Activated T-helper 17 cell treated with anti-CD3 and anti-CD28 coated beads, Interleukin-2, amount 50 U/mL, for 72 hours (primary cell): ENCODE results near the gene GCNT1. TPM values are rescaled to one million over a fixed set of nuclear protein-coding genes. Genes with fewer than 3 reads are reported as not detected.
A peak's percentile ranks its signal among the peaks of the same experiment; 100 is the strongest.
"Not testable (repeated sequence)": the region's sequence is repeated elsewhere in the genome, so short reads cannot be mapped to it uniquely, and the experiment has no call there.

Experiments
- ATAC-seq: fragments of 150-1000 bp; cut with Tn5 transposase; replicated peaks from 2 replicates; pipeline ENCODE4 v1.10.0; 2021; ENCODE audit warnings: mild to moderate bottlenecking, moderate library complexity
- H3K27ac Mint-ChIP-seq: one replicate; pipeline ENCODE4 v1.8.0; 2022; ENCODE audit warnings: mixed read lengths
- H3K27me3 Mint-ChIP-seq: one replicate; pipeline ENCODE4 v1.8.0; 2022; ENCODE audit warnings: mixed read lengths
- H3K36me3 Mint-ChIP-seq: one replicate; pipeline ENCODE4 v1.8.0; 2022; ENCODE audit warnings: low read depth, mild to moderate bottlenecking, mixed read lengths
- H3K4me1 Mint-ChIP-seq: one replicate; pipeline ENCODE4 v1.8.0; 2022; ENCODE audit warnings: mixed read lengths
- H3K4me3 Mint-ChIP-seq: one replicate; pipeline ENCODE4 v1.8.0; 2022; ENCODE audit warnings: mild to moderate bottlenecking, mixed read lengths
- H3K9me3 Mint-ChIP-seq: one replicate; pipeline ENCODE4 v1.8.0; 2022; ENCODE audit warnings: mixed read lengths
- total RNA-seq, 2 donors: library from RNA; stranded (reverse); gene quantifications; one replicate each; pipeline ENCODE4 v1.2.3, GENCODE V29; 2022

The GCNT1 gene
- total RNA-seq, 2 donors from 2014 or later = 8.7 to 11.4 TPM

GRCh38 chr9:76456202-76456926 lies 2.6 kb upstream of the GCNT1 start:
- no peak for ATAC-seq
- peaks cover 21% of the 10 kb centered on the region for H3K36me3 Mint-ChIP-seq
- H3K4me1 Mint-ChIP-seq = peaks cover 17% of the 10 kb centered on the region
- H3K27me3 Mint-ChIP-seq = no peaks in the 10 kb centered on the region
- H3K4me3 Mint-ChIP-seq = no peak overlapping the region
- no peak overlapping the region for H3K27ac Mint-ChIP-seq
- no peaks in the 10 kb centered on the region for H3K9me3 Mint-ChIP-seq

DNA sequence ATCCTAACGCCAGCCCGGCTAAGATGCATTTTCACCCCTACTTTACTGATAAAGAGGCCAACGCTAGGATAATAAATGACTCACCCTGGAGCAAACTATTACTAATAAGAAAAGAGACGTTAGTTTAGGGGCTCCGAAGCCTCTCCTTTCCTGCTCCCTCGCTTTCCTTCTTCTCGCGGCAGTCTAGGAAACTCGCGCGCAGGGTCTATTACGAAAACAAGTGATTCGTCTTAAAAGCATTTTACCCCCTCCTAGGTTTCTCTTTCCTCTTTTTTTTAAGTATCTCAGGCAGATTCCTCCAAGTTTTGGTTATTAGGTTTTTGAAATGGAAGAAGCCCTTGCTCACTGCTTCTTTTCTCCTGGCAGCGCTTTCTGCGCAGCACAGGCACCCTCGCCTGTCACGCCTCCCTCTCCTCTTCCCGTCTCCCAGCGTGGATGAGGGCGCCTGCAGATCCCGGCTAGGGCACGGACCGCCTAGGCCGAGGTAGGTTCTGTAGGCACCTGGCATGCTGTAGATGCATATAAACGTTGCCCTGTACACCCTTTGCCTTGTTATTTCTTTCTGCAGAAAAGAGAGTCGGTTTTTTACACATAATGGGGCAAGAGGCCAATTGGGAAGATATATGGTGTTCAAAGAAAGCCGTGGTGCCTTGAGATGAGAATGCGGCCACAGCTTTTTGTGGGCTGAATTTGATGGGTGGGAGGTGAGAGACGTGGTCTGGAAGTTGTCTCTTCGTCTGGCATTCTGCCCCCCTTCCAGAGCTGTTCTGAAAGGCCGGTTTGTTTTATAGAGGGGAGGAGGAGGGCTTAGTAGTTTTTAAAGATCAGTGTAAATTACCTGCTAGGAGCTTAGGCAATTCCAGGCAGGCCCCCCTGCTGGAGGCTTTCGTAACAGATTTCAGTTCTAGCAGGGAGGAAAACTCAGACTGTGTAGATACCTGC lies 983 bp downstream of the GCNT1 start:
- peak overlapping the region; percentile 50 for H3K27ac Mint-ChIP-seq
- no peaks in the 10 kb centered on the region for H3K9me3 Mint-ChIP-seq
- H3K27me3 Mint-ChIP-seq = no peaks in the 10 kb centered on the region
- peaks cover 17% of the 10 kb centered on the region for H3K4me1 Mint-ChIP-seq
- peak overlapping the region; percentile 80 for H3K4me3 Mint-ChIP-seq
- ATAC-seq = peak; percentile 13
- peaks cover 26% of the 10 kb centered on the region for H3K36me3 Mint-ChIP-seq

DNA sequence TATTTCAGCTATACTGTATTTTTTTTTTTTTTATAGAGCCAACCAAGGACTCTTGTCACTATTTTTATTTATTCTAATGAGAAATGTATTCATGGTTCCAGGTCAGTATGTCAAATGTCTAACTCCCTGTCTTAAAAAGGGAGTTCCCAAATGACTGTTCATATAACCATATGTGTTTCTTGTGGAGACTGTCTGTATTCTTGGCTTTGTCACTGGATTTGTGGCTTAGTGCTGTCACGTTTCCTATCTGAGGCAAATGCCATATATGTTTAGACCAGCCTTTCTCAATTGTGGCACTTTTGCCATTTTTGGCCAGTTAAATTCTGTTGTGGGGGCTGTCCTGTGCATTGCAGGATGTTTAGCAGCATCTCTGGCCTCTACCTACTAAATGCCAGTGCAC lies 3.1 kb downstream of the GCNT1 start:
- peaks cover 41% of the 10 kb centered on the region for H3K36me3 Mint-ChIP-seq
- peaks cover 16% of the 10 kb centered on the region for H3K4me1 Mint-ChIP-seq
- no peak overlapping the region for H3K4me3 Mint-ChIP-seq
- H3K27me3 Mint-ChIP-seq = no peaks in the 10 kb centered on the region
- no peak overlapping the region for H3K27ac Mint-ChIP-seq
- no peaks in the 10 kb centered on the region for H3K9me3 Mint-ChIP-seq
- no peak for ATAC-seq

GRCh38 chr9:76463211-76463610 lies 4.2 kb downstream of the GCNT1 start:
- ATAC-seq = no peak
- Mint-ChIP-seq H3K36me3 (peaks cover 46% of the 10 kb centered on the region), H3K27ac (no peak overlapping the region), H3K4me3 (no peak overlapping the region), H3K27me3 (no peaks in the 10 kb centered on the region), H3K9me3 (no peaks in the 10 kb centered on the region), H3K4me1 (peaks cover 16% of the 10 kb centered on the region)

GRCh38 chr9:76464706-76465105 lies 5.7 kb downstream of the GCNT1 start:
- no peak for ATAC-seq
- Mint-ChIP-seq H3K27me3 (no peaks in the 10 kb centered on the region), H3K4me3 (no peak overlapping the region), H3K36me3 (peaks cover 43% of the 10 kb centered on the region), H3K4me1 (peaks cover 13% of the 10 kb centered on the region), H3K9me3 (no peaks in the 10 kb centered on the region), H3K27ac (no peak overlapping the region)

DNA sequence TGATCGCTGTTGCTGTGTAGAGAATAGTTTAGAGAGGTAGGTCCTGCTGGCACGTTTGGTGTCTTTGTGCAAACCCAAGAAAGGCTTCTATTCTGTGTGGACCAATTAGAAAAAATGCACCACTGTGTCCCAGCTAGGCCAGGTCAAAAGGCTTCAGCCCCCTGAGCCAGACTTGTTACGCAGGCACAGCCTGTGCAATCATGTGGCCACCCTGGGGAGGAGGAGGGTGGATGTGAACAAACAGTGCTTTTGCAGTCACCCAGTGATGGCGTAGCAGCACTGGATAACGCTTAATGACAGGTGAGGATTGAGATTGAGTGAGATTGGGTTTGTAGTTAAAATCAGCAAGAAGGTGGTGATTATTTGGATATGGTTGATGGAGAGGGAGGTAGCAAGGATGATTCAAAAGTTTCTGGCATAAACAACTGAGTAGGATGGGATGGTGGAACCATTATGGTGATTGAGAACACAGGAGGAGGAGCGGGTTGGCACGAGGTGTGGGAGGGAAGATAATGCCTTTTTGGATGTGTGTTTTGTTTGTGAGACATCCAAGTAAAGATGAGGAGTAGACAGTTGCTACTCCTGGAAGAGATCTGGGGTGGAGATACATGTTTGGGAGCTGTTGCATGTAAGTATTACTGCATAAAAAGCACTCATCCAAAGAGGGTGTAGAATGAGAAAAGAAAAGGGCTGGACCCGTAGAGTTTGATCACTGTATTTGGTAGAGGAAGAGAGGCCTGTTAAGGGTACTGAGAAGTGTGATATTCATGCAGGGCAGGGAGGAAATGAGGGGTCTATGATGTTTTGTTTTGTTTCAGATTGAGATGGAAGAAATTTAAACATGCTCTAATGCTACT lies 6.7 kb downstream of the GCNT1 start:
- Mint-ChIP-seq H3K27me3 (no peaks in the 10 kb centered on the region), H3K4me3 (no peak overlapping the region), H3K36me3 (peaks cover 35% of the 10 kb centered on the region), H3K27ac (peak overlapping the region; percentile 24), H3K9me3 (no peaks in the 10 kb centered on the region), H3K4me1 (peaks cover 6% of the 10 kb centered on the region)
- no peak for ATAC-seq

DNA sequence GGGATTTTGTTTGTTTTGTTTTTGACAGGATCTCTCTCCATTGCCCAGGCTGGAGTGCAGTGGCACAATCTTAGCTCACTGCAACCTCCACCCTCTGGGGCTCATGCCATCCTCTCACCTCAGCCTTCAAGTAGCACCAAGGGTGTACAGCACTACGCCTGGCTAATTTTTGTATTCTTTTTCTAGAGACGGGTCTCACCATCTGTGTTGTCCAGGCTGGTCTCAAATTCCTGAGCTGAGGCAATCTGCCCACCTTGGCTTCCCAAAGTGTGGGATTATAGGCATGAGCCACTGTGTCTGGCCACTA lies 7.3 kb downstream of the GCNT1 start:
- Mint-ChIP-seq H3K27me3 (no peaks in the 10 kb centered on the region), H3K4me1 (peaks cover 6% of the 10 kb centered on the region)
- ATAC-seq = no peak

DNA sequence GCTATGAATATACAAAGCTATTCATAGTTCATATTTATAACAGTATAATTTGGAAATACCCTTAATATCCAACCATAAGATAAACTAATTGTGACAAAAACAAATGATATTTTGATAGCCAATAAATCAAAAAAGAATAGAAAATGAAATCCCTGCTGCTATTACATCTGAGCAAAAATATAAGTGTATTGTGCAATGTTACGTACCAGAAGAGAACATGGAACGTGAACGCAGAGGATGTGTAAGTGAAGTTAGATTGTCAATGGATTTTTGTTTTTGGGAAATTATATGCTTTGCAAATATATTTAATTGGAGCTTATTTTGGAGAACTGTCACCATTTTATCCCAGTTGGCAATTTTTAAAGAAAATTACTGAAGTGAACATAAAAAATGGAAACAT lies 15.4 kb downstream of the GCNT1 start:
- no peaks in the 10 kb centered on the region for H3K9me3 Mint-ChIP-seq
- ATAC-seq = no peak
- H3K27me3 Mint-ChIP-seq = no peaks in the 10 kb centered on the region
- H3K4me3 Mint-ChIP-seq = no peak overlapping the region
- peaks cover 4% of the 10 kb centered on the region for H3K4me1 Mint-ChIP-seq
- H3K27ac Mint-ChIP-seq = no peak overlapping the region
- peaks cover 28% of the 10 kb centered on the region for H3K36me3 Mint-ChIP-seq

More for the DNA sequence above, 7.3 kb downstream of the GCNT1 start:
- H3K4me3 Mint-ChIP-seq = no peak overlapping the region
- no peaks in the 10 kb centered on the region for H3K9me3 Mint-ChIP-seq
- H3K36me3 Mint-ChIP-seq = peaks cover 35% of the 10 kb centered on the region
- no peak overlapping the region for H3K27ac Mint-ChIP-seq

GRCh38 chr9:76475686-76476085 lies 16.7 kb downstream of the GCNT1 start:
- H3K27me3 Mint-ChIP-seq = no peaks in the 10 kb centered on the region
- no peak overlapping the region for H3K27ac Mint-ChIP-seq
- H3K36me3 Mint-ChIP-seq = peaks cover 28% of the 10 kb centered on the region
- peaks cover 4% of the 10 kb centered on the region for H3K4me1 Mint-ChIP-seq
- ATAC-seq = no peak
- H3K9me3 Mint-ChIP-seq = no peaks in the 10 kb centered on the region
- no peak overlapping the region for H3K4me3 Mint-ChIP-seq

DNA sequence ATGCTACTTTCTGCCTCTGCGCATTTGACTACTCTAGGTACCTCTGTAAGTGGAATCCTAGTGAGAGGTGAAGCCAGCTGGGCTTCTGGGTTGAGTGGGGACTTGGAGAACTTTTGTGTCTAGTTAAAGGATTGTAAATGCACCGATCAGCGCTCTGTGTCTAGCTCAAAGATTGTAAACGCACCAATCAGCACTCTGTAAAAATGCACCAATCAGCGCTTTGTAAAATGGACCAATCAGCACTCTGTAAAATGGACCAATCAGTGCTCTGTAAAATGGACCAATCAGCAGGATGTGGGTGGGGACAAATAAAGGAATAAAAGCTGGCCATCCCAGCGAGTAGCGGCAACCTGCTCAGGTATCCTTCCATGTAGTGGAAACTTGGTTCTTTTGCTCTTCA lies 18.8 kb downstream of the GCNT1 start:
- not testable (repeated sequence) for H3K9me3 Mint-ChIP-seq, ATAC-seq, H3K4me3 Mint-ChIP-seq, H3K27me3 Mint-ChIP-seq, H3K4me1 Mint-ChIP-seq, H3K27ac Mint-ChIP-seq
- peaks cover 23% of the 10 kb centered on the region for H3K36me3 Mint-ChIP-seq

GRCh38 chr9:76478226-76478625 lies 19.2 kb downstream of the GCNT1 start:
- no peak overlapping the region for H3K27ac Mint-ChIP-seq
- H3K27me3 Mint-ChIP-seq = no peaks in the 10 kb centered on the region
- no peak overlapping the region for H3K4me3 Mint-ChIP-seq
- no peaks in the 10 kb centered on the region for H3K9me3 Mint-ChIP-seq
- no peak for ATAC-seq
- peaks cover 23% of the 10 kb centered on the region for H3K36me3 Mint-ChIP-seq
- H3K4me1 Mint-ChIP-seq = peaks cover 4% of the 10 kb centered on the region

DNA sequence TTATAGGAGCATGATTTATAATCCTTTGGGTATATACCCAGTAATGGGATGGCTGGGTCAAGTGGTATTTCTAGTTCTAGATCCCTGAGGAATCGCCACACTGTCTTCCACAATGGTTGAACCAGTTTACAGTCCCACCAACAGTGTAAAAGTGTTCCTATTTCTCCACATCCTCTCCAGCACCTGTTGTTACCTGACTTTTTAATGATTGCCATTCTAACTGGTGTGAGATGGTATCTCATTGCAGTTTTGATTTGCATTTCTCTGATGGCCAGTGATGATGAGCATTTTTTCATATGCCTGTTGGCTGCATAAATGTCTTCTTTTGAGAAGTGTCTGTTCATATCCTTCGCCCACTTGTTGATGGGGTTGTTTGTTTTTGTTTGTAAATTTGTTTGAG lies 20.4 kb downstream of the GCNT1 start:
- peaks cover 23% of the 10 kb centered on the region for H3K36me3 Mint-ChIP-seq
- not testable (repeated sequence) for H3K27ac Mint-ChIP-seq, H3K27me3 Mint-ChIP-seq, H3K9me3 Mint-ChIP-seq, H3K4me1 Mint-ChIP-seq, ATAC-seq, H3K4me3 Mint-ChIP-seq

DNA sequence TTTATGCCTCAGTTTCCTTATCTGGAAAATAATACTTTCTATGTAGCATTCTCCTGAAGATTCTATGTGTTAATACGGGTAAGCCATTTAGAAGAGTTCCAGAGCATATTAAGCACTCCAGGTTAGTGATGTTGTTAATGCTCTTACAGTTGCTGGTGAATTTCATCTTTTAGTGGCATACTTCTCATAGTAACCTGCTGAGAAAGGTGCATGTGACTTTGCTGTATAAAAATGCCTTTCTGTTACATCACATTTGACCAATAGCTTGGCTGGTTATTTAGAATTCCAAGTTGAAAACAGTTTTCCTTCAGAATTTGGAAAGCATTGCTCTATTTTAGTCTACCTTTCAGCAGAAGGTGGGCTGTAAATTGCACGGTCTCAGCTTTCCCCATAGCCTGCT lies 27.2 kb downstream of the GCNT1 start:
- no peaks in the 10 kb centered on the region for H3K27me3 Mint-ChIP-seq
- peaks cover 12% of the 10 kb centered on the region for H3K4me1 Mint-ChIP-seq
- ATAC-seq = no peak
- H3K9me3 Mint-ChIP-seq = peaks cover 6% of the 10 kb centered on the region
- H3K27ac Mint-ChIP-seq = no peak overlapping the region
- H3K36me3 Mint-ChIP-seq = no peaks in the 10 kb centered on the region
- no peak overlapping the region for H3K4me3 Mint-ChIP-seq

DNA sequence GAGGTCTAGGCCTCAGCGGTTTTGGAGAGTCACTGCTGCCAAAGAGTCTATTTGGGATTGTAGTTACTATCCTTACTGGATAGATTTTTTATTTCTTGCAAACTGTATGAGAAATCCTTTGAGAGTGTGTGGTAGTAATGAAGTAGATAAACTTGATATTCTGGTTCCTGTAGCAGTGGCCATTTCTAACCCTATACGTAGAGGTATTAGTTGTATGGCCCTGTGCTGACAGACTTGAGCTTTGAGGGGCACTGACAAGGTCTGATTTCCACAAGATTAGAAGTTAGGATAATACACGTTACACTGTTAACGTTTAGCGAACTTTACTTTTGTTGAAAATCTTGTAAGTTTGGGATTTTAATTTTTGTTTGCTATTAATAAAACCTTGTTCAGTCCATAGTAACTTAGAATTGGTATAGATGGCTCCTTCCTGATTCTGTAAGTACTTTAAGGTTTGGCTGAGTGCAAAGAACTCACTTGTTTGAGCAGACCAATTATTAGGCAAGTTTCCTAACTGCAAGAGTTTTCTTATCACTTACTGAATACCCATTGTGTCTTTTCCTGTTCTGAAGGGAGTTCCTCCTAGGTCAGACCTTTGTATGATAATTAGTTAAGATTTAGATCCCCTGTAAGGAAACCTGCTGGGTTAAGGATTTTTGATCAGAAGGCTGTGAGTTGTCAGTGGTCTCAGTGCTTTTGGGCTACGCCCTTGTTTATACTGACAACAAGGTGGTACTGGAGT lies 31.4 kb downstream of the GCNT1 start:
- peaks cover 14% of the 10 kb centered on the region for H3K4me1 Mint-ChIP-seq
- H3K36me3 Mint-ChIP-seq = peaks cover 3% of the 10 kb centered on the region
- no peak overlapping the region for H3K4me3 Mint-ChIP-seq
- peaks cover 6% of the 10 kb centered on the region for H3K9me3 Mint-ChIP-seq
- no peaks in the 10 kb centered on the region for H3K27me3 Mint-ChIP-seq
- ATAC-seq = no peak
- H3K27ac Mint-ChIP-seq = peak overlapping the region; percentile 24
